NOMO-1 treated with dmso at 0.1 percent for 144 hours (cell line): Measurements from ENCODE around the gene LMF1.

Experiments used
- DNase-seq: peaks from one replicate; lab custom pipeline; 2025; ENCODE audit not compliant: unreplicated experiment; lab: John Stamatoyannopoulos, UW

The LMF1 gene

GRCh38 chr16:817001-817906, 153.5 kb downstream of the LMF1 start:
- no peak for DNase-seq

- DNase-seq: no peak
These were observed 154.9 kb downstream of the LMF1 start for GRCh38 chr16:815861-816260.

DNA sequence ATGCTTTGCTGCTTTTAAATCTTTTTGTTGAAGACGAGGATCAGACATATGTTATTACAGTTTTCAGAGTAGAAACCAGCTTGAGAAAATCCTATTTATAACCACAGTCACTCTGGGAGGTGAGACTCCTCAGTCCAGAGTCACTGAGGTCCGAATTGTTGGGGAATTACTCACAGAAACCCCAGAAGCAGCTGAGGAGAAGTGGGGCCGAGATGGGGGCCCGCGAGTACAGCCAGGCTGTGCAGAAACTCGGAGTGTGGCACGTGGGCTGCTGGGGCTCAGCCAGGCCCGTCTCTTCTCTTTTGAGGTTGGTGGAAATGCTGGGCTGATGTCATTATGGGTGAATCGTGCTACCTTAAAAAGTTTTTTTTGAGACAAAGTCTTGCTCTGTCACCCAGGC, 155.8 kb downstream of the LMF1 start:
- no peak for DNase-seq

GRCh38 chr16:813916-814412, 156.8 kb downstream of the LMF1 start:
- DNase-seq: no peak

- DNase-seq: peak; percentile 7
These were observed 157.4 kb downstream of the LMF1 start for GRCh38 chr16:813204-813915.

DNA sequence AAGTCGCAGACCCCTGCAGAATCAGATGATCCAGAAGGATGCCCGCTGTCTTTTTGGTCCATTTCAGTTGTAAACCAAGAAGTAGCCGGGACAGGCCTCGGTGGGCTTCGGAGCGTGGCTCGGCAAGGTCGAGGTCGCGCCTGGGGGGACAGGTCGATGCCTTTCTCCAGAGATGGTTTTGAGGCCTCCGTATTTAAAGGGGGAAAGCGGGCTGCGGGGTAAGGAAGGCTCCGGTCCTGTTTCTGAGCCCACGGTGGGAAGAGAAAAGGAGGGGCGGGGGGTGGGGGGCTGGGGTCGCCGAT, 162.7 kb downstream of the LMF1 start:
- no peak for DNase-seq

- DNase-seq: peak; percentile 90
These were observed 163.3 kb downstream of the LMF1 start for GRCh38 chr16:807347-808084.

DNA sequence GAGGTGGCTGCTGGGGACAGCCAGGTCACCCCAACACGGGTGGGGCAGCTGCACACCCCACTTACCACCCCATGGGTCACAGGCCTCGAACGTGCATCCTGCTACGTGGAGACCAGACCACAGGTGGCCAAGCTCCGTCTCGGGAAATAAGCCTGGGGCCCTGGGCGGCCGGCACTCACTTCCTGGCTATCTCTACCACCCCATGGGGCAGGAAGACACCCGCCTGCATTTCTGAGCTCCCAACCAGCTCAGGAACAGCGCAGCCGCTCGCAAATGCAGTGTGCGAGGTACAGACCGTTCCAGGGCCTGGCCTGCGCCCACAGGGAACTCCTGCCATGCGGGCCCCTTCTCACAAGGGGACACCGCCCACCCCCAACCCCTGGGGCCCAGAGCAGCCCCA, 165.3 kb downstream of the LMF1 start:
- DNase-seq: no peak

DNA sequence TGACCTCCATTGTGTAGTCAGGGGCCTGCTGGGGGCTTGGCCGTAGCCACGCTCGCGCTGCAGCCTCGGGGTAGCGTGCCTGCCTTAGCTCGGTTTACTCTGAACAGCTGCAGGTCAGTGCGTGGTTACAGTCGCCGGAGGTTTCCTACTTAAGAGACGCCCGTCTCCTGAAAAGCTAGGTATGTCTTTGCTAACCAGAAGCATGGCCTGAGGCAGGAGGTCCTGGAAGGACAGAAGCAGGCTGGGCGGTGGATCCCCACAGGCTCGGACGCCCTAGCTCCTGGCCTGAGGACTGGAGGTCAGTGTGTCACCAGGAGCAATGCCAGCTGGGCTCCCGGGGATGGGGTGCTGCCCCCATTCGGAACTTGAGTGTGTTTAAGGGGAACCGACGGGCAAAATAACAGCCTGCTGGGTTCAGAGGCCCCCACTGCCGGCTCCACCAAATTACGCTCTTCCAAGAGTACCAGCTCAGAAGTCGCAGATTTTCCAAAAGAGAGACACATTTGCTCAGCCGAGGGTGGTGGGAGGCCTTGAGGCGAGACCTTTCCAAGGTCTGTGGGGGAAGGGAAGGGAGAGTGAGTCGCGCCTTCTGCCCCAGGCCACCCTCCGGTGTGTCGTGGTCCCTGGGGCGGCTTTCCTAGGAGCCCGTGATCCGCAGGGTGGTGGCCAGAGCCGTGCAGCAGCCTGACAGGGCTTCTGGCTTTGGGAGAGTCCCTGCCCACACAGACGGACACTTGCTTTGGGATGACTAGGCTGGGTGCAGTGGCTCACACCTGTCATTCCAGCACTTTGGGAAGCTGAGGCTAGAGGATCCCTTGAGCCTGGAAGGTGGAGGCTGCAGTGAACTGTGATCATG, 166.4 kb downstream of the LMF1 start:
- no peak for DNase-seq

DNA sequence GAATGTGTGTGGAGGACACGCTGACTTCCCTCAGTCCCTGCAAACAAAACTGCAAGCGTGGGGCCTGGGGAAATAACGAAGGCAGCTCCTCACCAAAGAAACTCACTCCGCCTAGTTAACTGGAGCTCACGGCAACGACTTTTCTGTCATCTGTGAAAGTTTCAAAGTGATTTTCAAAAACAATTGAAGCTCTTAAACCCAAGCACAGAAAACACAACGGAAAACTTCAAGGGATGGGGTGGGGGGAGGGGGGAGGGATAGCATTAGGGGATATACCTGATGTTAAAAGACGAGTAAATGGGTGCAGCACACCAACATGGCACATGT, 167.1 kb downstream of the LMF1 start:
- no peak for DNase-seq
